Measurements from ENCODE around the gene GGTLC3.
"Not testable (repeated sequence)": the region's sequence is repeated elsewhere in the genome, so short reads cannot be mapped to it uniquely, and the experiment has no call there.

GRCh38 chr22:18552839-18553597 lies 35.1 kb upstream of the GGTLC3 start:
- not testable (repeated sequence) for TF ChIP-seq CTCF (optimal IDR thresholded peaks at IDR 0.05 in 1 of 3, IDR thresholded peaks at IDR 0.05 in 1 of 3, conservative IDR thresholded peaks at IDR 0.05 in 1 of 3; ENCODE audit: extremely low read depth in 1 of 3, insufficient read depth in 2 of 3, low read length in 3 of 3); EZH2 (IDR thresholded peaks at IDR 0.05; ENCODE audit: low read length)

Measured in keratinocyte (primary cell).